Measurements from ENCODE around the gene CGREF1.

- TF ChIP-seq EZH2 (IDR thresholded peaks at IDR 0.05; ENCODE audit: low read length, missing control alignments) = no peak
- TF ChIP-seq, protein P1, sequence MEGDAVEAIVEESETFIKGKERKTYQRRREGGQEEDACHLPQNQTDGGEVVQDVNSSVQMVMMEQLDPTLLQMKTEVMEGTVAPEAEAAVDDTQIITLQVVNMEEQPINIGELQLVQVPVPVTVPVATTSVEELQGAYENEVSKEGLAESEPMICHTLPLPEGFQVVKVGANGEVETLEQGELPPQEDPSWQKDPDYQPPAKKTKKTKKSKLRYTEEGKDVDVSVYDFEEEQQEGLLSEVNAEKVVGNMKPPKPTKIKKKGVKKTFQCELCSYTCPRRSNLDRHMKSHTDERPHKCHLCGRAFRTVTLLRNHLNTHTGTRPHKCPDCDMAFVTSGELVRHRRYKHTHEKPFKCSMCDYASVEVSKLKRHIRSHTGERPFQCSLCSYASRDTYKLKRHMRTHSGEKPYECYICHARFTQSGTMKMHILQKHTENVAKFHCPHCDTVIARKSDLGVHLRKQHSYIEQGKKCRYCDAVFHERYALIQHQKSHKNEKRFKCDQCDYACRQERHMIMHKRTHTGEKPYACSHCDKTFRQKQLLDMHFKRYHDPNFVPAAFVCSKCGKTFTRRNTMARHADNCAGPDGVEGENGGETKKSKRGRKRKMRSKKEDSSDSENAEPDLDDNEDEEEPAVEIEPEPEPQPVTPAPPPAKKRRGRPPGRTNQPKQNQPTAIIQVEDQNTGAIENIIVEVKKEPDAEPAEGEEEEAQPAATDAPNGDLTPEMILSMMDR (conservative IDR thresholded peaks at IDR 0.05 in 1 of 2, IDR thresholded peaks at IDR 0.05 in 1 of 2; ENCODE audit: low read depth in 1 of 2, low read length in 2 of 2) = no peak
Measured at GRCh38 chr2:27081984-27082772, 36.8 kb downstream of the CGREF1 start.
